ENCODE measurements around the gene ARHGAP6. TPM values are rescaled to one million over a fixed set of nuclear protein-coding genes. Genes with fewer than 3 reads are reported as not detected.

The ARHGAP6 gene
- total and polyA plus RNA-seq, 9 of the 15 experiments (the other 6 are each of a cell fraction or from before 2014, with no cell fraction given) = 12.5 to 63.6 (median 41.8) TPM

GRCh38 chrX:11341274-11342201 lies 324.2 kb downstream of the ARHGAP6 start (continued):
- no peak for TF ChIP-seq ZNF324 (CRISPR knock-in tag; IDR thresholded peaks at IDR 0.05)
- no peak for TF ChIP-seq YBX1 (IDR thresholded peaks at IDR 0.05)
- TF ChIP-seq ZNF398 (CRISPR knock-in tag; IDR thresholded peaks at IDR 0.05) = no peak
- TF ChIP-seq TEAD1 (CRISPR knock-in tag; IDR thresholded peaks at IDR 0.05) = no peak
- TF ChIP-seq NKRF (IDR thresholded peaks at IDR 0.05; ENCODE audit: borderline replicate concordance) = no peak
- peak; percentile 96 for TF ChIP-seq FOXJ2 (tag; IDR thresholded peaks at IDR 0.05)
- no peak for TF ChIP-seq NR2F6 (CRISPR knock-in tag; IDR thresholded peaks at IDR 0.05)
- TF ChIP-seq SIN3B (IDR thresholded peaks at IDR 0.05; ENCODE audit: low read depth) = no peak
- no peak for TF ChIP-seq ELK1 (CRISPR knock-in tag; IDR thresholded peaks at IDR 0.05)
- TF ChIP-seq PTBP1 (IDR thresholded peaks at IDR 0.05; ENCODE audit: low read depth, low read length) = no peak
- no peak for TF ChIP-seq ZNF778 (CRISPR knock-in tag; IDR thresholded peaks at IDR 0.05)
- TF ChIP-seq, protein P1, sequence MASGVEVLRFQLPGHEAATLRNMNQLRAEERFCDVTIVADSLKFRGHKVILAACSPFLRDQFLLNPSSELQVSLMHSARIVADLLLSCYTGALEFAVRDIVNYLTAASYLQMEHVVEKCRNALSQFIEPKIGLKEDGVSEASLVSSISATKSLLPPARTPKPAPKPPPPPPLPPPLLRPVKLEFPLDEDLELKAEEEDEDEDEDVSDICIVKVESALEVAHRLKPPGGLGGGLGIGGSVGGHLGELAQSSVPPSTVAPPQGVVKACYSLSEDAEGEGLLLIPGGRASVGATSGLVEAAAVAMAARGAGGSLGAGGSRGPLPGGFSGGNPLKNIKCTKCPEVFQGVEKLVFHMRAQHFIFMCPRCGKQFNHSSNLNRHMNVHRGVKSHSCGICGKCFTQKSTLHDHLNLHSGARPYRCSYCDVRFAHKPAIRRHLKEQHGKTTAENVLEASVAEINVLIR (CRISPR knock-in tag; IDR thresholded peaks at IDR 0.05) = no peak
- TF ChIP-seq RUNX1 (IDR thresholded peaks at IDR 0.05; ENCODE audit: low read depth) = no peak
- no peak for TF ChIP-seq XRCC4 (IDR thresholded peaks at IDR 0.05; ENCODE audit: extremely low read depth, insufficient read depth, insufficient read length)
- no peak for TF ChIP-seq RBM34 (IDR thresholded peaks at IDR 0.05; ENCODE audit: borderline replicate concordance, insufficient read depth, low read length)
- TF ChIP-seq CAMTA2 (CRISPR knock-in tag; conservative IDR thresholded peaks at IDR 0.05) = no peak
- TF ChIP-seq RFX1 (IDR thresholded peaks at IDR 0.05) = peak; percentile 88
- TF ChIP-seq KLF1 (tag; IDR thresholded peaks at IDR 0.05) = no peak
- TF ChIP-seq ZSCAN32 (CRISPR knock-in tag; IDR thresholded peaks at IDR 0.05) = no peak
- TF ChIP-seq, protein P2, sequence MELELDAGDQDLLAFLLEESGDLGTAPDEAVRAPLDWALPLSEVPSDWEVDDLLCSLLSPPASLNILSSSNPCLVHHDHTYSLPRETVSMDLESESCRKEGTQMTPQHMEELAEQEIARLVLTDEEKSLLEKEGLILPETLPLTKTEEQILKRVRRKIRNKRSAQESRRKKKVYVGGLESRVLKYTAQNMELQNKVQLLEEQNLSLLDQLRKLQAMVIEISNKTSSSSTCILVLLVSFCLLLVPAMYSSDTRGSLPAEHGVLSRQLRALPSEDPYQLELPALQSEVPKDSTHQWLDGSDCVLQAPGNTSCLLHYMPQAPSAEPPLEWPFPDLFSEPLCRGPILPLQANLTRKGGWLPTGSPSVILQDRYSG (tag; conservative IDR thresholded peaks at IDR 0.05; ENCODE audit: low read depth) = no peak
- no peak for TF ChIP-seq DIDO1 (tag; IDR thresholded peaks at IDR 0.05; ENCODE audit: low read depth)
- no peak for TF ChIP-seq HDAC6 (IDR thresholded peaks at IDR 0.05; ENCODE audit: low read depth, low read length)
